ENCODE results near the gene KCTD16.

Gene KCTD16

GRCh38 chr5:144318460-144318859, 147.8 kb downstream of the KCTD16 start:
- Histone ChIP-seq H3K9ac (ENCODE audit: low read depth, low read length) (no peak overlapping the region), H3K4me1 (ENCODE audit: insufficient read depth, low read length) (no peaks in the 10 kb centered on the region), H3K9me3 (ENCODE audit: insufficient read depth, low read length, severe bottlenecking) (no peaks in the 10 kb centered on the region), H4K20me1 (ENCODE audit: insufficient read depth, low read length) (no peaks in the 10 kb centered on the region), H3K79me2 (ENCODE audit: insufficient read depth, low read length) (no peaks in the 10 kb centered on the region), H3K4me3 (ENCODE audit: low read depth in 1 of 2, low read length in 2 of 2) (no peak overlapping the region), H3K36me3 (ENCODE audit: insufficient read depth, low read length) (no peaks in the 10 kb centered on the region), H3K4me2 (ENCODE audit: insufficient read depth, low read length) (no peak overlapping the region), H2AFZ (ENCODE audit: low read depth, low read length) (no peak overlapping the region), H3K27ac (ENCODE audit: low read length) (no peak overlapping the region), H3K27me3 (ENCODE audit: insufficient read depth, low read length, poor library complexity) (no peaks in the 10 kb centered on the region)
- TF ChIP-seq EZH2 (IDR thresholded peaks at IDR 0.05; ENCODE audit: borderline replicate concordance, low read depth, low read length, severe bottlenecking) = no peak
- TF ChIP-seq, protein P1, sequence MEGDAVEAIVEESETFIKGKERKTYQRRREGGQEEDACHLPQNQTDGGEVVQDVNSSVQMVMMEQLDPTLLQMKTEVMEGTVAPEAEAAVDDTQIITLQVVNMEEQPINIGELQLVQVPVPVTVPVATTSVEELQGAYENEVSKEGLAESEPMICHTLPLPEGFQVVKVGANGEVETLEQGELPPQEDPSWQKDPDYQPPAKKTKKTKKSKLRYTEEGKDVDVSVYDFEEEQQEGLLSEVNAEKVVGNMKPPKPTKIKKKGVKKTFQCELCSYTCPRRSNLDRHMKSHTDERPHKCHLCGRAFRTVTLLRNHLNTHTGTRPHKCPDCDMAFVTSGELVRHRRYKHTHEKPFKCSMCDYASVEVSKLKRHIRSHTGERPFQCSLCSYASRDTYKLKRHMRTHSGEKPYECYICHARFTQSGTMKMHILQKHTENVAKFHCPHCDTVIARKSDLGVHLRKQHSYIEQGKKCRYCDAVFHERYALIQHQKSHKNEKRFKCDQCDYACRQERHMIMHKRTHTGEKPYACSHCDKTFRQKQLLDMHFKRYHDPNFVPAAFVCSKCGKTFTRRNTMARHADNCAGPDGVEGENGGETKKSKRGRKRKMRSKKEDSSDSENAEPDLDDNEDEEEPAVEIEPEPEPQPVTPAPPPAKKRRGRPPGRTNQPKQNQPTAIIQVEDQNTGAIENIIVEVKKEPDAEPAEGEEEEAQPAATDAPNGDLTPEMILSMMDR (IDR thresholded peaks at IDR 0.05; ENCODE audit: borderline replicate concordance, extremely low read depth, low read length, poor library complexity, severe bottlenecking) = no peak
- ATAC-seq (ENCODE audit: insufficient read depth, low read depth) (no peak), DNase-seq (no peak)

GRCh38 chr5:144323181-144323580, 152.5 kb downstream of the KCTD16 start:
- TF ChIP-seq, protein P1 (IDR thresholded peaks at IDR 0.05; ENCODE audit: borderline replicate concordance, extremely low read depth, low read length, poor library complexity, severe bottlenecking) = no peak
- TF ChIP-seq EZH2 (IDR thresholded peaks at IDR 0.05; ENCODE audit: borderline replicate concordance, low read depth, low read length, severe bottlenecking) = no peak
- Histone ChIP-seq H3K9ac (ENCODE audit: low read depth, low read length) (no peak overlapping the region), H3K4me1 (ENCODE audit: insufficient read depth, low read length) (no peaks in the 10 kb centered on the region), H3K4me3 (ENCODE audit: low read depth in 1 of 2, low read length in 2 of 2) (no peak overlapping the region), H3K27me3 (ENCODE audit: insufficient read depth, low read length, poor library complexity) (no peaks in the 10 kb centered on the region), H3K79me2 (ENCODE audit: insufficient read depth, low read length) (no peaks in the 10 kb centered on the region), H3K4me2 (ENCODE audit: insufficient read depth, low read length) (no peak overlapping the region), H3K27ac (ENCODE audit: low read length) (no peak overlapping the region), H3K9me3 (ENCODE audit: insufficient read depth, low read length, severe bottlenecking) (no peaks in the 10 kb centered on the region), H3K36me3 (ENCODE audit: insufficient read depth, low read length) (no peaks in the 10 kb centered on the region), H2AFZ (ENCODE audit: low read depth, low read length) (no peak overlapping the region), H4K20me1 (ENCODE audit: insufficient read depth, low read length) (no peaks in the 10 kb centered on the region)
- ATAC-seq (ENCODE audit: insufficient read depth, low read depth) (no peak), DNase-seq (no peak)

- H3K4me2 ChIP-seq (ENCODE audit: insufficient read depth, low read length) = no peak overlapping the region
- TF ChIP-seq, protein P1 (IDR thresholded peaks at IDR 0.05; ENCODE audit: borderline replicate concordance, extremely low read depth, low read length, poor library complexity, severe bottlenecking) = no peak
- no peak for TF ChIP-seq EZH2 (IDR thresholded peaks at IDR 0.05; ENCODE audit: borderline replicate concordance, low read depth, low read length, severe bottlenecking)
- no peak overlapping the region for H3K4me3 ChIP-seq (ENCODE audit: low read depth in 1 of 2, low read length in 2 of 2)
- no peak overlapping the region for H3K27ac ChIP-seq (ENCODE audit: low read length)
- H3K9me3 ChIP-seq (ENCODE audit: insufficient read depth, low read length, severe bottlenecking) = no peaks in the 10 kb centered on the region
- H3K27me3 ChIP-seq (ENCODE audit: insufficient read depth, low read length, poor library complexity) = no peaks in the 10 kb centered on the region
- H3K9ac ChIP-seq (ENCODE audit: low read depth, low read length) = no peak overlapping the region
- no peak for DNase-seq
- H3K4me1 ChIP-seq (ENCODE audit: insufficient read depth, low read length) = no peaks in the 10 kb centered on the region
- H2AFZ ChIP-seq (ENCODE audit: low read depth, low read length) = no peak overlapping the region
- no peaks in the 10 kb centered on the region for H4K20me1 ChIP-seq (ENCODE audit: insufficient read depth, low read length)
- no peaks in the 10 kb centered on the region for H3K36me3 ChIP-seq (ENCODE audit: insufficient read depth, low read length)
- no peak for ATAC-seq (ENCODE audit: insufficient read depth, low read depth)
- no peaks in the 10 kb centered on the region for H3K79me2 ChIP-seq (ENCODE audit: insufficient read depth, low read length)
Measured at GRCh38 chr5:144325532-144325931, 154.9 kb downstream of the KCTD16 start.

GRCh38 chr5:144328494-144328893, 157.8 kb downstream of the KCTD16 start:
- Histone ChIP-seq H3K79me2 (ENCODE audit: insufficient read depth, low read length) (no peaks in the 10 kb centered on the region), H3K4me3 (ENCODE audit: low read depth in 1 of 2, low read length in 2 of 2) (no peak overlapping the region)

More at GRCh38 chr5:144328494-144328893, 157.8 kb downstream of the KCTD16 start:
- H3K36me3 ChIP-seq (ENCODE audit: insufficient read depth, low read length) = no peaks in the 10 kb centered on the region
- H3K27ac ChIP-seq (ENCODE audit: low read length) = no peak overlapping the region
- DNase-seq = no peak
- no peaks in the 10 kb centered on the region for H3K9me3 ChIP-seq (ENCODE audit: insufficient read depth, low read length, severe bottlenecking)
- TF ChIP-seq, protein P1 (IDR thresholded peaks at IDR 0.05; ENCODE audit: borderline replicate concordance, extremely low read depth, low read length, poor library complexity, severe bottlenecking) = no peak
- TF ChIP-seq EZH2 (IDR thresholded peaks at IDR 0.05; ENCODE audit: borderline replicate concordance, low read depth, low read length, severe bottlenecking) = no peak
- no peak for ATAC-seq (ENCODE audit: insufficient read depth, low read depth)
- H4K20me1 ChIP-seq (ENCODE audit: insufficient read depth, low read length) = no peaks in the 10 kb centered on the region
- H2AFZ ChIP-seq (ENCODE audit: low read depth, low read length) = no peak overlapping the region
- H3K9ac ChIP-seq (ENCODE audit: low read depth, low read length) = no peak overlapping the region
- H3K4me2 ChIP-seq (ENCODE audit: insufficient read depth, low read length) = no peak overlapping the region
- H3K4me1 ChIP-seq (ENCODE audit: insufficient read depth, low read length) = no peaks in the 10 kb centered on the region
- H3K27me3 ChIP-seq (ENCODE audit: insufficient read depth, low read length, poor library complexity) = no peaks in the 10 kb centered on the region
